DMS53 treated with DMSO at 0.1 percent for 48 hours (cell line): ENCODE measurements around the gene PLA2G5.

Experiments used
- DNase-seq: peaks from one replicate; lab custom pipeline; 2025; ENCODE audit not compliant: unreplicated experiment; lab: John Stamatoyannopoulos, UW

The PLA2G5 gene

GRCh38 chr1:20089328-20090077 is 19.5 kb downstream of the PLA2G5 start:
- DNase-seq = no peak

- no peak for DNase-seq
These were observed 20.1 kb downstream of the PLA2G5 start for GRCh38 chr1:20090119-20090518.

GRCh38 chr1:20090641-20091040 is 20.6 kb downstream of the PLA2G5 start:
- no peak for DNase-seq

GRCh38 chr1:20093303-20093702 is 23.3 kb downstream of the PLA2G5 start:
- DNase-seq = no peak

- no peak for DNase-seq
These were observed 24.0 kb downstream of the PLA2G5 start for GRCh38 chr1:20093940-20094391.

- no peak for DNase-seq
These were observed 25.8 kb downstream of the PLA2G5 start for GRCh38 chr1:20095564-20096434.

GRCh38 chr1:20096840-20097447 is 26.9 kb downstream of the PLA2G5 start:
- no peak for DNase-seq

GRCh38 chr1:20099533-20099932 is 29.5 kb downstream of the PLA2G5 start:
- DNase-seq = no peak

- peak; percentile 47 for DNase-seq
These were observed 30.8 kb downstream of the PLA2G5 start for GRCh38 chr1:20100632-20101355.

- no peak for DNase-seq
These were observed 32.9 kb downstream of the PLA2G5 start for GRCh38 chr1:20102875-20103274.

- no peak for DNase-seq
These were observed 35.9 kb downstream of the PLA2G5 start for GRCh38 chr1:20105856-20106255.

- no peak for DNase-seq
These were observed 37.4 kb downstream of the PLA2G5 start for GRCh38 chr1:20107351-20107750.

GRCh38 chr1:20107796-20108195 is 37.8 kb downstream of the PLA2G5 start:
- no peak for DNase-seq

- DNase-seq = no peak
These were observed 38.6 kb downstream of the PLA2G5 start for GRCh38 chr1:20108366-20109123.

GRCh38 chr1:20109223-20109856 is 39.3 kb downstream of the PLA2G5 start:
- no peak for DNase-seq

GRCh38 chr1:20110679-20111078 is 40.7 kb downstream of the PLA2G5 start:
- DNase-seq = no peak

GRCh38 chr1:20111452-20111851 is 41.5 kb downstream of the PLA2G5 start:
- DNase-seq = no peak

GRCh38 chr1:20112279-20113000 is 42.4 kb downstream of the PLA2G5 start:
- no peak for DNase-seq

GRCh38 chr1:20114021-20114648 is 44.1 kb downstream of the PLA2G5 start:
- DNase-seq = no peak
